Measurements from ENCODE around the gene WDR74.

Gene WDR74

DNA sequence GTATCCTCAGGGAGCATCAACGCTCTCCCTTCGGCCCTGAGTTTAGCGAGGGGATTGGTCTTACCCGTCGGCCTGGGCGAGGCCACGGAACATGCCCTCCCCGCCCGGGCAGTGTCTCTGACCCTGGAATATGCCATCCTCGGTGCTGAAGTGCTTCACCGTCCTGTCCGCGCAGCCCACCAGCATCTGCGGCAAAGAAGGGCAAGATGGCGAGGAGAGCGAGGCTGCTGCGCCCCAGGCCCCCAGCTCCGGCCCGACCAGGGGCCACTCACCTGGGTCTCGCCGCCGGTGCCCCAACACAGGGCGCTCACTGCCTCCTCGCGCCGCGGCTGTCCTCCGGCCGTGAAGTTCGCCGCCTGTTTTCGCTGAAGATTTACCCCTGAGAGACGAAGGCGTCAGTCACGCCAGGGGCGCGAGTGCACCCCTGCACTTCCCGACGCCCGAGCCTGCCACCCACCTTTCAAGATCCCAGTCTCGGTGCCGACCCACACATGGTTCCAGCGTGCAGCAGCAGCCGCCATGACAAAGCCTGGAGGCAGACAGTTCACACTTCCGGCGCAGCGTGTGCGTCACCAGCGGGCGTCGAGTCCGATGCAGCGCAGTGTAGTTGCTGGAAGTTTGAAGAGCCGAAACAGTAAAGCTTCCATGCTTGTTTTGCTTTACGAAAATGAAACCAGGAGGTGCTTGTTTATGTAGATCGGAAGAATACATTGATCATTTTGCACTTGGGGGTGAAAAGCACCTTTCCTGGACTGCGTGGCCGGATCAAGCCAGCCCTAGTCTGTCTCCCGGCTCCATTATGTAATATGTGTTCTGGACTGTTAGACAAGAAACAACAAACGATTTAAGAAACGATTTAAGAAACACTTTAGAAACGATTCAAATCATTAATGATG, at the start of gene WDR74:
Gene WDR74, minus strand, starts transcription at position 541 of the 896 bp plus-strand sequence. Its CDS starts 20 bp downstream, at position 521.
- Histone ChIP-seq H3K9ac (peak within 1 kb of the TSS; percentile 94), H3K27me3 (no peaks in the 10 kb centered on the region), H3K4me3 (peak within 1 kb of the TSS; percentile 92), H3K9me3 (no peaks in the 10 kb centered on the region), H4K20me1 (peaks cover 29% of the 10 kb centered on the region), H3K27ac (peak within 1 kb of the TSS; percentile 92), H3K4me1 (peaks cover 33% of the 10 kb centered on the region), H3K36me3 (peaks cover 38% of the 10 kb centered on the region), H3K4me2 (peak within 1 kb of the TSS; percentile 81)
- no peak for TF ChIP-seq Cebpa-rat (IDR thresholded peaks at IDR 0.05)

DNA sequence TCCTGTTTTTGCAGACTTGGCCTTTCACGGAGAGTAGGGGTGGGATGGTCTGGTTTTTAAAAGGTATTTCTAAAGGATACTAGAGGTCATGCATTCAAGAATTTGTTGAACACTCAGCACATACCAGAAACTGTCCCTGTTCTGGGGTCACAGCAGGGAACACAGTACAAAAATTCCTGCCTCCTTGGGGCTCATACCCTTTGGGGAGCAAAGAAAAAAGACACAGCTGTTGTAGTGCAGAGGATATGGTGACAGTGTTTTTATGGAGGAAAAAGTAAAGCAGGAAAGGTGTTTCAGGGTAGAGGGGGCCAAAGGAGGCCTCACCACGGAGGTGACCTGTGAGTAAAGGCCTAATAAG, 49.7 kb upstream of the WDR74 start:
- no peak overlapping the region for H3K27ac ChIP-seq
- no peak overlapping the region for H3K4me3 ChIP-seq
- peaks cover 3% of the 10 kb centered on the region for H3K4me1 ChIP-seq
- H4K20me1 ChIP-seq = peaks cover 61% of the 10 kb centered on the region
- H3K27me3 ChIP-seq = no peaks in the 10 kb centered on the region
- H3K9me3 ChIP-seq = no peaks in the 10 kb centered on the region
- no peak overlapping the region for H3K9ac ChIP-seq
- H3K4me2 ChIP-seq = no peak overlapping the region
- H3K36me3 ChIP-seq = peaks cover 62% of the 10 kb centered on the region
- TF ChIP-seq Cebpa-rat (IDR thresholded peaks at IDR 0.05) = no peak

DNA sequence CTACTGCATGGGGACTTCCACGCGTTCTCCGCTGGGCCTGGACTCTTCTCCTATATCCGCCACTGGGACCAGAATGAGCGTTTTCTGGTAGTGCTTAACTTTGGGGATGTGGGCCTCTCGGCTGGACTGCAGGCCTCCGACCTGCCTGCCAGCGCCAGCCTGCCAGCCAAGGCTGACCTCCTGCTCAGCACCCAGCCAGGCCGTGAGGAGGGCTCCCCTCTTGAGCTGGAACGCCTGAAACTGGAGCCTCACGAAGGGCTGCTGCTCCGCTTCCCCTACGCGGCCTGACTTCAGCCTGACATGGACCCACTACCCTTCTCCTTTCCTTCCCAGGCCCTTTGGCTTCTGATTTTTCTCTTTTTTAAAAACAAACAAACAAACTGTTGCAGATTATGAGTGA, 49.0 kb upstream of the WDR74 start:
- H3K36me3 ChIP-seq = peaks cover 69% of the 10 kb centered on the region
- no peak for TF ChIP-seq Cebpa-rat (IDR thresholded peaks at IDR 0.05)
- H3K27ac ChIP-seq = no peak overlapping the region
- no peak overlapping the region for H3K9ac ChIP-seq
- H4K20me1 ChIP-seq = peaks cover 68% of the 10 kb centered on the region
- H3K4me2 ChIP-seq = no peak overlapping the region
- H3K27me3 ChIP-seq = no peaks in the 10 kb centered on the region
- peaks cover 10% of the 10 kb centered on the region for H3K4me1 ChIP-seq
- no peak overlapping the region for H3K4me3 ChIP-seq
- no peaks in the 10 kb centered on the region for H3K9me3 ChIP-seq

DNA sequence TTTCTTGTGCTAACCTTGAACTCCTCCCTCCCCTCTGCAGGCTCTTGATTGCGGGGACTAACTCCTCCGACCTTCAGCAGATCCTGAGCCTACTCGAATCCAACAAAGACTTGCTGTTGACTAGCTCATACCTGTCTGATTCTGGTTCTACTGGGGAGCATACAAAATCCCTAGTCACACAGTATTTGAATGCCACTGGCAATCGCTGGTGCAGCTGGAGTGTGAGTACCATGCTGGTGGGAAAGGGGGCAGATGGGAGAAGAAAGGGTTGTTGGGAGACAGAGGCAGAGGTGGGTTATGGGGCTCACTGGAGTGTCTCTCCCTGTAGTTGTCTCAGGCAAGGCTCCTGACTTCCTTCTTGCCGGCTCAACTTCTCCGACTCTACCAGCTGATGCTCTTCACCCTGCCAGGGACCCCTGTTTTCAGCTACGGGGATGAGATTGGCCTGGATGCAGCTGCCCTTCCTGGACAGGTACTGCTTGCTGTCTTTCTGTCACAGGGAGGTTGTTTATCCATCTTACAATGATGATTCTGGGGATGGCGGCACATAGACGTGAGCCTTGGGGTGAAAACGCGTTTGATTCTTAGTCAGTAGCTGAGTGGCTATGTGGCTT, 45.9 kb upstream of the WDR74 start:
- Histone ChIP-seq H3K9me3 (no peaks in the 10 kb centered on the region), H3K9ac (no peak overlapping the region), H4K20me1 (peaks cover 85% of the 10 kb centered on the region), H3K4me3 (no peak overlapping the region), H3K27ac (no peak overlapping the region), H3K4me1 (peaks cover 25% of the 10 kb centered on the region), H3K4me2 (no peak overlapping the region), H3K27me3 (no peaks in the 10 kb centered on the region), H3K36me3 (peaks cover 85% of the 10 kb centered on the region)
- TF ChIP-seq Cebpa-rat (IDR thresholded peaks at IDR 0.05) = no peak

DNA sequence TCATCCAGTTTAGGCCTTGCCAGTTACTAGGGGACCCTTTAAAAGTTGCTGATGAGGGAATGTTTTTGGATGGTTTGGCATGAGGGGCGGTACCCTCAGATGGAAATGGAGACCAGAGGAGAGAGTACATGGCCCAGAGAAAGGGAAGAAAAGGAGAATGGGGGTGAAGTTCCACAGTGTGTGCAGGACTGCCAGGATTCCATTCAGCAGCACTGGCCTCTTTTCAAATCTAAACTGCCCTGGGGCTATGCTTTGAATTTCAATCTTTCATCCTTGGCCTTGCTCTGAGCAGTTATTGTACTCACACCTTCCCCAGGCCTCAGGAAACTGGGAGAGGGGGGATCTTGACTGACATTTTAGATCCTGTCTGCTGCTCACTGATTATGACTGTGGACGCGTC, 44.3 kb upstream of the WDR74 start:
- Histone ChIP-seq H3K9me3 (no peaks in the 10 kb centered on the region), H3K9ac (peak overlapping the region; percentile 99), H3K4me1 (peaks cover 38% of the 10 kb centered on the region), H4K20me1 (peaks cover 69% of the 10 kb centered on the region), H3K4me2 (peak overlapping the region; percentile 84), H3K4me3 (peak overlapping the region; percentile 97), H3K27me3 (no peaks in the 10 kb centered on the region), H3K27ac (peak overlapping the region; percentile 99; the same call in 1 of the 2 replicates), H3K36me3 (peaks cover 78% of the 10 kb centered on the region)
- no peak for TF ChIP-seq Cebpa-rat (IDR thresholded peaks at IDR 0.05)

DNA sequence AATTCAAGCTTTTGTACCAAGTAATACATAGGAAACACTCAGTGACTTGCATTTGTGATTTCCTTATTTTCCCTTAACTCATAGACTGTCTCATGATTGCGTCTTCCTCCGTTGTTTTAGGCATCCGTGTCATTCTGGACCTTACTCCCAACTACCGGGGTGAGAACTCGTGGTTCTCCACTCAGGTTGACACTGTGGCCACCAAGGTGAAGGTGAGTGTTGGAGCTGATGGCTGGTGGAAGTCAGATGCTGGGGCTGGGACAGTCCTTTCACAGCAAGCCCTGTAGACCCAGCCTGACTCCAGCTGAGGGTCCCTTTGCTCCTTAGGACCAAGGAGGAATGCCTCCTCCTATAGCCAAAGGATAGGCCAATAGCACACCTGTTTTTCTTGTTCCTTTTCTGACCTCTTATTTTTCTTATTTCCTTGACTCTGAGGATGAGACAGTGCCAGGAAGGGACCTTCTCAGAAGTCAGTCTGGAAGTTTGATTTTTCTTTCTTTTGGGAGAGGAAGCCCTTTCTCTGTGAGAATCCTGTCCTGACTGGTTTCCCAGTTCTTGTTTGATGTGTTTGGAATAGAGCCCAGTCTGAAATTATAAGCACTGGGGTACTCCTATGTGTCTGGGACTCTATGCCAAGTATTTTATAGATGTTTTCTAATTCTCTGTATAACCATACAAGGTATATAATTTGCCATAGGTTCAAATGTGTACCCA, 43.6 kb upstream of the WDR74 start:
- no peaks in the 10 kb centered on the region for H3K27me3 ChIP-seq
- peaks cover 77% of the 10 kb centered on the region for H3K36me3 ChIP-seq
- H3K9ac ChIP-seq = peak overlapping the region; percentile 99
- H3K9me3 ChIP-seq = no peaks in the 10 kb centered on the region
- no peak for TF ChIP-seq Cebpa-rat (IDR thresholded peaks at IDR 0.05)
- H3K27ac ChIP-seq = peak overlapping the region; percentile 99
- H3K4me1 ChIP-seq = peaks cover 38% of the 10 kb centered on the region
- H3K4me2 ChIP-seq = peak overlapping the region; percentile 84
- H4K20me1 ChIP-seq = peaks cover 62% of the 10 kb centered on the region
- H3K4me3 ChIP-seq = peak overlapping the region; percentile 97

DNA sequence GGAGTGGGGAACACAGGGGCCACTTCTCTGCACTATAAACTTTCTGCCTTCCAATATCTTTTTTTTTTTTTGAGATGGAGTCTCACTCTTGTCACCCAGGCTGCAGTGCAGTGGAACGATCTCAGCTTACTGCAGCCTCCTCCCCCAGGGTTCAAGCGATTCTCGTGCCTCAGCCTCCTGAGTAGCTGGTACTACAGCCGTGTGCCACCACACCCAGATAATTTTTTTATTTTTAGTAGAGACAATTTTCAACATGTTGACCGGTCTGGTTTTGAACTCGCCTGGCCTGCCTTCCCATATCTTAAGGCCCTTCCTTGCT, 43.0 kb upstream of the WDR74 start:
- Histone ChIP-seq H3K9me3 (no peaks in the 10 kb centered on the region), H3K27ac (peak overlapping the region; percentile 99), H3K27me3 (no peaks in the 10 kb centered on the region), H3K4me1 (peaks cover 38% of the 10 kb centered on the region), H3K36me3 (peaks cover 77% of the 10 kb centered on the region), H3K4me3 (peak overlapping the region; percentile 97), H4K20me1 (peaks cover 56% of the 10 kb centered on the region), H3K9ac (peak overlapping the region; percentile 99), H3K4me2 (peak overlapping the region; percentile 84)
- no peak for TF ChIP-seq Cebpa-rat (IDR thresholded peaks at IDR 0.05)

DNA sequence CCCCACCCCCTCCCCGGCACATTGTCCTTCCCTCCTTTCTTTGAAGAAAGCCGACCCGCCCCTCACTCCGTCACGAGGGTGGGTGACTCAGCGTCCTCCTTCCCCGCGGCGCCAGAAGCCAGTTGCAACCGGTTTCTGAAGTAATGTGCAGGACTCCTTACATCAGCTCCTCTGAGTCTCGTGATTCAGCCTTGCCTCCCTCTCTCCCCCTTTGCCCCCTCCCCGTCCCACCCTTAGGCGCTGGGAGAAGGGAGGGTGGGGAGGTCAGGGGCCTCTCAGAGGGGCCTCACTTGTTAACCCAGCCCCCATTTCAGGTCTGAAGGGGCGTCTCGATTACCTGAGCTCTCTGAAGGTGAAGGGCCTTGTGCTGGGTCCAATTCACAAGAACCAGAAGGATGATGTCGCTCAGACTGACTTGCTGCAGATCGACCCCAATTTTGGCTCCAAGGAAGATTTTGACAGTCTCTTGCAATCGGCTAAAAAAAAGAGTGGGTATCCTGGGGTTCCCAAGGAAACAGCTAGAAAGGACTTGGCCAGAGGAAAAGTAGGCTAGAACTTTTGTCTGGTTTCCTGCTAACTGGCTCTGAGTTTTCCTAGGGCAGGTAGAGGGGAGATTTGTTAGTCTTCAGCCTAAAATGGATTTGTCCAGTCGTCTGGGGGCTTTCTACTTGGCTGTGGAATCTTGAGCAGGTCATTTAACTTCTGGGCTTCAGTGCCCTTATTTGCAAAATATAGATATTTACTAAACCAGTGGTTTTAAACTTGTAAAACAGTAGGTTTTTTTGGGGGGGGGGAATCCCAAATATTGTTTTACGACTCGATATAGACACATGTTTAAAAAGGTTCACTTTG, 42.4 kb upstream of the WDR74 start:
- Histone ChIP-seq H3K4me2 (peak overlapping the region; percentile 84), H3K4me3 (peak overlapping the region; percentile 97), H3K4me1 (peaks cover 38% of the 10 kb centered on the region), H3K27me3 (no peaks in the 10 kb centered on the region), H4K20me1 (peaks cover 51% of the 10 kb centered on the region), H3K27ac (peak overlapping the region; percentile 99), H3K9ac (peak overlapping the region; percentile 99), H3K9me3 (no peaks in the 10 kb centered on the region), H3K36me3 (peaks cover 77% of the 10 kb centered on the region)
- no peak for TF ChIP-seq Cebpa-rat (IDR thresholded peaks at IDR 0.05)
